Activated naive CD4-positive, alpha-beta T cell treated with anti-CD3 and anti-CD28 coated beads, Interleukin-2, amount 10 ng/mL, durations not matched to agents 7 days and 5 days (primary cell): ENCODE data around the gene KRT38.

Source experiments
- CTCF ChIA-PET: fragments of 350-600 bp; sonication (Branson Sonifier 250); formaldehyde crosslinking; loops from one replicate; lab custom pipeline; 2021; ENCODE audit warnings: antibody characterized with exemption; lab: Charles Lee
- DNase-seq: peaks from one replicate; pipeline ENCODE4 v3.0.0-alpha.2; 2020
- H3K27ac Mint-ChIP-seq: one replicate; pipeline ENCODE4 v1.8.0; 2021; ENCODE audit warnings: mild to moderate bottlenecking, moderate library complexity, mixed read lengths
- H3K27me3 Mint-ChIP-seq: one replicate; pipeline ENCODE4 v1.8.0; 2021; ENCODE audit warnings: mild to moderate bottlenecking, mixed read lengths
- H3K36me3 Mint-ChIP-seq: one replicate; pipeline ENCODE4 v1.8.0; 2021; ENCODE audit warnings: mixed read lengths
- H3K4me1 Mint-ChIP-seq: one replicate; pipeline ENCODE4 v1.8.0; 2021; ENCODE audit warnings: mixed read lengths
- H3K4me3 Mint-ChIP-seq: one replicate; pipeline ENCODE4 v1.8.0; 2021; ENCODE audit warnings: mild to moderate bottlenecking, moderate library complexity, mixed read lengths
- H3K9me3 Mint-ChIP-seq: one replicate; pipeline ENCODE4 v1.8.0; 2021; ENCODE audit warnings: mixed read lengths

The KRT38 gene

GRCh38 chr17:41392278-41392677, 48.5 kb downstream of the KRT38 start:
- Mint-ChIP-seq H3K27me3 (peaks cover 17% of the 10 kb centered on the region), H3K4me1 (no peaks in the 10 kb centered on the region), H3K36me3 (peaks cover 1% of the 10 kb centered on the region), H3K27ac (no peak overlapping the region), H3K4me3 (no peak overlapping the region), H3K9me3 (peaks cover 4% of the 10 kb centered on the region)
- no peak for DNase-seq
- CTCF ChIA-PET = no interaction called here

DNA sequence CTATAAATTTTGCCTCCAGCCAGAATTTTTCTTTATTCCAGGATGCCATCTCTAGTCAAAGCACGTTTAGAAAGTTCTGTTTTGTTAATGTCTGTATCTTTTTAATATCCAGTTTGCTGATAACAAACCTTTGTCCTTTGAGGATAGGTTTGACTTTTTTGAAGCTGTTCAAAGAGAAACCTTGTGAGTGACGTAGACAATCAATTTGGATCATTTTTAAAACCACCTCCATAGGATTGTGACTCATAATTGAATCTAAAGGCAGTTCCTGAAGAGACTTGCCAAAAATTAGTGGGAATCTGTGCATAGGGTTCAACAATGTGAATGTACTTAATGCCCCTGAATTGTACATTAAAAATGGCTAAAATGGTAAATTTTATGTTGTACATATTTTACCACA, 49.2 kb downstream of the KRT38 start:
- Mint-ChIP-seq H3K27ac (no peak overlapping the region), H3K4me1 (no peaks in the 10 kb centered on the region), H3K27me3 (peaks cover 17% of the 10 kb centered on the region), H3K9me3 (peaks cover 8% of the 10 kb centered on the region), H3K36me3 (peaks cover 1% of the 10 kb centered on the region), H3K4me3 (no peak overlapping the region)
- CTCF ChIA-PET = no interaction called here
- DNase-seq = no peak

GRCh38 chr17:41390411-41390938, 50.3 kb downstream of the KRT38 start:
- no peaks in the 10 kb centered on the region for H3K4me1 Mint-ChIP-seq
- no peak overlapping the region for H3K4me3 Mint-ChIP-seq
- peaks cover 11% of the 10 kb centered on the region for H3K9me3 Mint-ChIP-seq
- CTCF ChIA-PET = interaction anchor here (0.8 kb wide), 1 partner anchor 10 kb away, joined by 3 read pairs; no protein-coding TSS in a partner anchor
- no peak for DNase-seq
- peaks cover 14% of the 10 kb centered on the region for H3K27me3 Mint-ChIP-seq
- peaks cover 1% of the 10 kb centered on the region for H3K36me3 Mint-ChIP-seq
- no peak overlapping the region for H3K27ac Mint-ChIP-seq

- H3K27me3 Mint-ChIP-seq = peaks cover 10% of the 10 kb centered on the region
Measured at GRCh38 chr17:41387670-41388069, 53.1 kb downstream of the KRT38 start.

GRCh38 chr17:41386227-41386626, 54.6 kb downstream of the KRT38 start:
- H3K9me3 Mint-ChIP-seq = peaks cover 11% of the 10 kb centered on the region
- H3K4me3 Mint-ChIP-seq = no peak overlapping the region
- H3K4me1 Mint-ChIP-seq = no peaks in the 10 kb centered on the region
- no peak overlapping the region for H3K27ac Mint-ChIP-seq
- CTCF ChIA-PET = no interaction called here
- no peak for DNase-seq
- peaks cover 10% of the 10 kb centered on the region for H3K27me3 Mint-ChIP-seq
- H3K36me3 Mint-ChIP-seq = peaks cover 1% of the 10 kb centered on the region

More at GRCh38 chr17:41387670-41388069, 53.1 kb downstream of the KRT38 start:
- CTCF ChIA-PET = no interaction called here
- peaks cover 11% of the 10 kb centered on the region for H3K9me3 Mint-ChIP-seq
- H3K36me3 Mint-ChIP-seq = peaks cover 1% of the 10 kb centered on the region
- no peaks in the 10 kb centered on the region for H3K4me1 Mint-ChIP-seq
- DNase-seq = no peak
- H3K27ac Mint-ChIP-seq = no peak overlapping the region
- H3K4me3 Mint-ChIP-seq = no peak overlapping the region
